Activated CD4-positive, alpha-beta T cell treated with anti-CD3 and anti-CD28 coated beads, Interleukin-2, Interleukin-4, amounts not matched to agents 100 ng/mL and 50 ng/mL, durations not matched to agents 16 hours and 8 hours (primary cell): Measurements from ENCODE around the gene CCDC40.

Experiments
- DNase-seq: peaks from one replicate; pipeline ENCODE4 v3.0.0-alpha.2; 2020; ENCODE audit warnings: low spot score

The CCDC40 gene

GRCh38 chr17:80115159-80115558 is 78.7 kb downstream of the CCDC40 start:
- DNase-seq, result no peak

- no peak for DNase-seq
Measured at GRCh38 chr17:80116276-80116920, 80.0 kb downstream of the CCDC40 start.

- DNase-seq, result no peak
Measured at GRCh38 chr17:80116921-80117380, 80.5 kb downstream of the CCDC40 start.

- DNase-seq, result no peak
Measured at GRCh38 chr17:80117491-80118401, 81.3 kb downstream of the CCDC40 start.

GRCh38 chr17:80118601-80119270 is 82.3 kb downstream of the CCDC40 start:
- DNase-seq, result no peak

- DNase-seq, result no peak
Measured at GRCh38 chr17:80119271-80119791, 82.9 kb downstream of the CCDC40 start.

GRCh38 chr17:80119839-80120238 is 83.4 kb downstream of the CCDC40 start:
- no peak for DNase-seq

GRCh38 chr17:80122026-80122575 is 85.7 kb downstream of the CCDC40 start:
- no peak for DNase-seq

GRCh38 chr17:80122926-80123505 is 86.6 kb downstream of the CCDC40 start:
- DNase-seq, result no peak

- DNase-seq, result no peak
Measured at GRCh38 chr17:80123791-80124190, 87.3 kb downstream of the CCDC40 start.

GRCh38 chr17:80124351-80124981 is 88.0 kb downstream of the CCDC40 start:
- no peak for DNase-seq

- DNase-seq, result no peak
Measured at GRCh38 chr17:80125656-80126448, 89.4 kb downstream of the CCDC40 start.

- no peak for DNase-seq
Measured at GRCh38 chr17:80126449-80126715, 89.9 kb downstream of the CCDC40 start.

GRCh38 chr17:80129006-80129565 is 92.6 kb downstream of the CCDC40 start:
- DNase-seq, result no peak

GRCh38 chr17:80130992-80131391 is 94.5 kb downstream of the CCDC40 start:
- no peak for DNase-seq

- DNase-seq, result no peak
Measured at GRCh38 chr17:80132906-80133625, 96.6 kb downstream of the CCDC40 start.

- no peak for DNase-seq
Measured at GRCh38 chr17:80133626-80133970, 97.2 kb downstream of the CCDC40 start.

GRCh38 chr17:80137131-80137530 is 100.7 kb downstream of the CCDC40 start:
- no peak for DNase-seq

GRCh38 chr17:80138856-80139426 is 102.5 kb downstream of the CCDC40 start:
- no peak for DNase-seq
